GM23338 (cell line): ENCODE results near the gene PDIA5. TPM values are rescaled to one million over a fixed set of nuclear protein-coding genes. Genes with fewer than 3 reads are reported as not detected.

Experiments
- ATAC-seq: fragments of 200-7000 bp; cut with Tn5 transposase; 3 replicates; pipeline ENCODE4 v1.9.1; 2020
- DNase-seq: peaks from one replicate; pipeline ENCODE4 v3.0.0-alpha.2; 2015; ENCODE audit warnings: low spot score
- H2AFZ ChIP-seq: fragments of 200-600 bp; sonication (generic); 2 replicates; pipeline ENCODE4 v1.8.0; 2016; ENCODE audit warnings: antibody characterized with exemption, mild to moderate bottlenecking, moderate library complexity
- H3F3A ChIP-seq: fragments of 200-600 bp; sonication (generic); replicated peaks from 2 replicates; pipeline ENCODE4 v1.8.0; 2017; ENCODE audit warnings: antibody characterized with exemption, mixed run types, low read depth
- H3K27ac ChIP-seq: fragments of 200-600 bp; sonication (generic); 2 replicates; pipeline ENCODE4 v1.6.1; 2016; ENCODE audit warnings: low read depth
- H3K27me3 ChIP-seq: fragments of 200-600 bp; sonication (generic); 2 replicates; pipeline ENCODE4 v1.8.0; 2016; ENCODE audit warnings: mild to moderate bottlenecking, mixed run types, moderate library complexity; ENCODE audit not compliant: insufficient read depth
- H3K36me3 ChIP-seq: fragments of 200-600 bp; sonication (generic); 2 replicates; pipeline ENCODE4 v1.8.0; 2016; ENCODE audit warnings: mild to moderate bottlenecking; ENCODE audit not compliant: insufficient read depth
- H3K4me1 ChIP-seq: fragments of 200-600 bp; sonication (generic); 2 replicates; pipeline ENCODE4 v1.8.0; 2016; ENCODE audit warnings: mild to moderate bottlenecking, moderate library complexity; ENCODE audit not compliant: insufficient read depth
- H3K4me2 ChIP-seq: fragments of 200-600 bp; sonication (generic); 2 replicates; pipeline ENCODE4 v1.7.1; 2017; ENCODE audit warnings: mixed run types
- H3K4me3 ChIP-seq: fragments of 200-600 bp; sonication (generic); 2 replicates; pipeline ENCODE4 v1.6.1; 2016; ENCODE audit warnings: mixed run types
- H3K79me2 ChIP-seq: fragments of 200-600 bp; sonication (generic); replicated peaks from 2 replicates; pipeline ENCODE4 v1.8.0; 2017; ENCODE audit warnings: mild to moderate bottlenecking; ENCODE audit not compliant: insufficient read depth
- H3K9me2 ChIP-seq: fragments of 200-600 bp; sonication (generic); 2 replicates; pipeline ENCODE4 v1.8.0; 2017; ENCODE audit not compliant: insufficient read depth
- H4K20me1 ChIP-seq: fragments of 200-600 bp; sonication (generic); replicated peaks from 2 replicates; pipeline ENCODE4 v1.8.0; 2017; ENCODE audit warnings: mild to moderate bottlenecking; ENCODE audit not compliant: insufficient read depth
- H3K27ac Mint-ChIP-seq: 2 replicates; pipeline ENCODE4 v1.8.0; 2020; ENCODE audit warnings: inconsistent platforms, mild to moderate bottlenecking, moderate library complexity, mixed read lengths
- H3K27me3 Mint-ChIP-seq: 3 replicates; pipeline ENCODE4 v1.8.0; 2022; ENCODE audit warnings: low read depth, mild to moderate bottlenecking, moderate library complexity, mixed read lengths, inconsistent platforms; ENCODE audit not compliant: insufficient read depth, poor library complexity
- H3K36me3 Mint-ChIP-seq: 3 replicates; pipeline ENCODE4 v1.8.0; 2021; ENCODE audit warnings: low read depth, mild to moderate bottlenecking, inconsistent platforms, moderate library complexity, mixed read lengths
- H3K4me1 Mint-ChIP-seq: 3 replicates; pipeline ENCODE4 v1.8.0; 2020; ENCODE audit warnings: mild to moderate bottlenecking, inconsistent platforms, mixed read lengths
- H3K4me3 Mint-ChIP-seq: 3 replicates; pipeline ENCODE4 v1.8.0; 2021; ENCODE audit warnings: moderate library complexity, mild to moderate bottlenecking, inconsistent platforms, mixed read lengths
- H3K9me3 Mint-ChIP-seq: 3 replicates; pipeline ENCODE4 v1.8.0; 2020; ENCODE audit warnings: moderate library complexity, mild to moderate bottlenecking, inconsistent platforms, mixed read lengths
- CREB1 ChIP-seq: fragments of 250-450 bp; sonication (Bioruptor Pico); IDR thresholded peaks from 2 replicates; pipeline ENCODE4 v1.5.0; 2020; ENCODE audit warnings: low read depth, mild to moderate bottlenecking, moderate library complexity
- EZH2 ChIP-seq: fragments of 200-600 bp; sonication (generic); IDR thresholded peaks from one replicate; pipeline ENCODE4 v1.8.0; 2017; ENCODE audit warnings: antibody characterized with exemption, mild to moderate bottlenecking, low read depth; ENCODE audit not compliant: unreplicated experiment
- EZH2phosphoT487 ChIP-seq: fragments of 200-600 bp; sonication (generic); IDR thresholded peaks from one replicate; pipeline ENCODE4 v1.8.1; 2018; ENCODE audit warnings: antibody characterized with exemption; ENCODE audit not compliant: unreplicated experiment
- JUNB ChIP-seq: IDR thresholded peaks from one replicate; pipeline ENCODE4 v1.6.1; 2016; ENCODE audit warnings: antibody characterized with exemption; ENCODE audit not compliant: unreplicated experiment
- NANOG ChIP-seq: IDR thresholded peaks from 2 replicates; pipeline ENCODE4 v1.6.1; 2016; ENCODE audit warnings: antibody characterized with exemption, borderline replicate concordance
- POLR2AphosphoS5 ChIP-seq: IDR thresholded peaks from 2 replicates; pipeline ENCODE4 v1.6.1; 2016; ENCODE audit warnings: antibody characterized with exemption, low read depth
- STAT1 ChIP-seq: IDR thresholded peaks from one replicate; pipeline ENCODE4 v1.6.1; 2016; ENCODE audit warnings: antibody characterized with exemption; ENCODE audit not compliant: unreplicated experiment
- ZNF114 ChIP-seq: fragments of 250-450 bp; sonication (Bioruptor Pico); IDR thresholded peaks from 2 replicates; pipeline ENCODE4 v1.5.0; 2020; ENCODE audit warnings: mild to moderate bottlenecking, moderate library complexity
- ZNF331 ChIP-seq: fragments of 250-450 bp; sonication (Bioruptor Pico); IDR thresholded peaks from 2 replicates; pipeline ENCODE4 v1.5.0; 2020; ENCODE audit warnings: low read depth, mild to moderate bottlenecking, moderate library complexity
- polyA plus RNA-seq: library from polyadenylated mRNA; unstranded; fragments of >200 nt; fragmentation: Nextera tagmentation; extraction: Ambion mirVana; gene quantifications from 2 replicates; pipeline ENCODE4 v1.2.1, GENCODE V29; 2016
- total RNA-seq: library from RNA; depleted of rRNA; stranded (reverse); fragments of >200 nt; shearing (Covaris generic); gene quantifications from 2 replicates; pipeline ENCODE4 v1.2.3, GENCODE V29; 2014
- TF ChIP-seq, protein P1 (sequence below): IDR thresholded peaks from one replicate; pipeline ENCODE4 v1.6.1; 2018; ENCODE audit warnings: antibody characterized with exemption; ENCODE audit not compliant: unreplicated experiment
- TF ChIP-seq, protein P2 (sequence below), 2 experiments: fragments of 200-600 bp in 1 of 2; sonication (generic) in 1 of 2; conservative IDR thresholded peaks; 2 replicates each; pipeline versions ENCODE4 v1.5.1 to v1.6.1; 2016 to 2017; ENCODE audit warnings: antibody characterized with exemption in 2 of 2, low read depth in 2 of 2, mild to moderate bottlenecking in 2 of 2, moderate library complexity in 1 of 2
- TF ChIP-seq, protein P3 (sequence below): IDR thresholded peaks from 2 replicates; pipeline ENCODE4 v1.6.1; 2016; ENCODE audit warnings: antibody characterized with exemption

Gene PDIA5
- total and polyA plus RNA-seq, 2 experiments from 2014 or later, result 22.9 to 28.1 TPM

DNA sequence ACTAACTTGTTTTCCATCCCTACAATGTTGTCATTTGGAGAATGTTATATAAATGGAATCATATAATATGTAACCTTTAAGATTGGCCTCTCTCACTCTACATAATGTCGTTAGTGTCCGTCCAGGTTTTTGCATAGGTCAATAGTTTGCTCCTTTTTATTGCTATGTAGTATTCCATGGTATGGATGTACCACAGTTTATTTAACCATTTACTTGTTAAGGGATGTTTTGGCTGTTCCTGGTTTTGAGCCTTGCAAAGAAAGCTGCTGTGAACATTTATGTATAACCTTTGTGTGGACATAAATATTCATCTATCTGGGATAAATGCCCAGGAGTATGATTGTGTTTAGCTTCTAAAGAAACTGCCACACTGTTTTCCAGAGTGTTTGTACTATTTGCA, 100.9 kb downstream of the PDIA5 start (continued):
- TF ChIP-seq, protein P1, sequence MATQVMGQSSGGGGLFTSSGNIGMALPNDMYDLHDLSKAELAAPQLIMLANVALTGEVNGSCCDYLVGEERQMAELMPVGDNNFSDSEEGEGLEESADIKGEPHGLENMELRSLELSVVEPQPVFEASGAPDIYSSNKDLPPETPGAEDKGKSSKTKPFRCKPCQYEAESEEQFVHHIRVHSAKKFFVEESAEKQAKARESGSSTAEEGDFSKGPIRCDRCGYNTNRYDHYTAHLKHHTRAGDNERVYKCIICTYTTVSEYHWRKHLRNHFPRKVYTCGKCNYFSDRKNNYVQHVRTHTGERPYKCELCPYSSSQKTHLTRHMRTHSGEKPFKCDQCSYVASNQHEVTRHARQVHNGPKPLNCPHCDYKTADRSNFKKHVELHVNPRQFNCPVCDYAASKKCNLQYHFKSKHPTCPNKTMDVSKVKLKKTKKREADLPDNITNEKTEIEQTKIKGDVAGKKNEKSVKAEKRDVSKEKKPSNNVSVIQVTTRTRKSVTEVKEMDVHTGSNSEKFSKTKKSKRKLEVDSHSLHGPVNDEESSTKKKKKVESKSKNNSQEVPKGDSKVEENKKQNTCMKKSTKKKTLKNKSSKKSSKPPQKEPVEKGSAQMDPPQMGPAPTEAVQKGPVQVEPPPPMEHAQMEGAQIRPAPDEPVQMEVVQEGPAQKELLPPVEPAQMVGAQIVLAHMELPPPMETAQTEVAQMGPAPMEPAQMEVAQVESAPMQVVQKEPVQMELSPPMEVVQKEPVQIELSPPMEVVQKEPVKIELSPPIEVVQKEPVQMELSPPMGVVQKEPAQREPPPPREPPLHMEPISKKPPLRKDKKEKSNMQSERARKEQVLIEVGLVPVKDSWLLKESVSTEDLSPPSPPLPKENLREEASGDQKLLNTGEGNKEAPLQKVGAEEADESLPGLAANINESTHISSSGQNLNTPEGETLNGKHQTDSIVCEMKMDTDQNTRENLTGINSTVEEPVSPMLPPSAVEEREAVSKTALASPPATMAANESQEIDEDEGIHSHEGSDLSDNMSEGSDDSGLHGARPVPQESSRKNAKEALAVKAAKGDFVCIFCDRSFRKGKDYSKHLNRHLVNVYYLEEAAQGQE, result no peak
- no peak for TF ChIP-seq ZNF114 (CRISPR knock-in tag)
- no peak for TF ChIP-seq POLR2AphosphoS5
- no peak for TF ChIP-seq CREB1 (CRISPR knock-in tag)
- no peak for TF ChIP-seq STAT1
- TF ChIP-seq EZH2, result no peak

DNA sequence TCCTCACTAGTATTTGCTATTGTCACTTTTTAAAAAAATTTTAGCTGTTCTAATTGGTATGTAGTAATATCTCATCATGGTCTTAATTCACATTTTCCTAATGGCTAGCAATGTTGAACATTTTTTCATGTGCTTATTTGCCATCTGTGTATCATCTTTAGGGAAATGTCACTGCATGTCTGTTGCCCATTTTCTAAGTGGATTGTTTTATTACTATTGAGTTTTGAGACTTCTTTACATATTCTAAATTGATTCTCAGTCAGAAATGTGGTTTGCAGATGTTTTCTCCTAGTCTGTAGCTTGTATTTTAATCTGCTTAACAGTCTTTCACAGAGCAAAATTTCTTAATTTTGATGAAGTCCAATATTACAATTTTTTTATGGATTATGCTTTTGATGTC, 101.3 kb downstream of the PDIA5 start:
- no peak overlapping the region for H3K27ac ChIP-seq
- H3F3A ChIP-seq, result no peaks in the 10 kb centered on the region
- H3K79me2 ChIP-seq, result no peaks in the 10 kb centered on the region
- DNase-seq, result no peak
- Mint-ChIP-seq H3K27ac (no peak overlapping the region), H3K9me3 (peaks cover 11% of the 10 kb centered on the region), H3K36me3 (peaks cover 46% of the 10 kb centered on the region), H3K4me1 (peaks cover 3% of the 10 kb centered on the region; the same call in 1 of the 3 replicates), H3K27me3 (peaks cover 2% of the 10 kb centered on the region), H3K4me3 (no peak overlapping the region)
- no peaks in the 10 kb centered on the region for H3K27me3 ChIP-seq
- peaks cover 11% of the 10 kb centered on the region; the same call in 1 of the 2 replicates for H3K36me3 ChIP-seq
- H4K20me1 ChIP-seq, result no peaks in the 10 kb centered on the region
- no peak for ATAC-seq
- H2AFZ ChIP-seq, result no peak overlapping the region
- no peak overlapping the region for H3K4me3 ChIP-seq
- H3K4me1 ChIP-seq, result no peaks in the 10 kb centered on the region
- no peak overlapping the region for H3K4me2 ChIP-seq
- no peaks in the 10 kb centered on the region for H3K9me2 ChIP-seq
- TF ChIP-seq EZH2 (no peak), STAT1 (no peak), CREB1 (CRISPR knock-in tag) (no peak), POLR2AphosphoS5 (no peak), ZNF331 (CRISPR knock-in tag) (no peak), ZNF114 (CRISPR knock-in tag) (no peak), EZH2phosphoT487 (no peak), NANOG (no peak), JUNB (no peak)
- TF ChIP-seq, protein P2, sequence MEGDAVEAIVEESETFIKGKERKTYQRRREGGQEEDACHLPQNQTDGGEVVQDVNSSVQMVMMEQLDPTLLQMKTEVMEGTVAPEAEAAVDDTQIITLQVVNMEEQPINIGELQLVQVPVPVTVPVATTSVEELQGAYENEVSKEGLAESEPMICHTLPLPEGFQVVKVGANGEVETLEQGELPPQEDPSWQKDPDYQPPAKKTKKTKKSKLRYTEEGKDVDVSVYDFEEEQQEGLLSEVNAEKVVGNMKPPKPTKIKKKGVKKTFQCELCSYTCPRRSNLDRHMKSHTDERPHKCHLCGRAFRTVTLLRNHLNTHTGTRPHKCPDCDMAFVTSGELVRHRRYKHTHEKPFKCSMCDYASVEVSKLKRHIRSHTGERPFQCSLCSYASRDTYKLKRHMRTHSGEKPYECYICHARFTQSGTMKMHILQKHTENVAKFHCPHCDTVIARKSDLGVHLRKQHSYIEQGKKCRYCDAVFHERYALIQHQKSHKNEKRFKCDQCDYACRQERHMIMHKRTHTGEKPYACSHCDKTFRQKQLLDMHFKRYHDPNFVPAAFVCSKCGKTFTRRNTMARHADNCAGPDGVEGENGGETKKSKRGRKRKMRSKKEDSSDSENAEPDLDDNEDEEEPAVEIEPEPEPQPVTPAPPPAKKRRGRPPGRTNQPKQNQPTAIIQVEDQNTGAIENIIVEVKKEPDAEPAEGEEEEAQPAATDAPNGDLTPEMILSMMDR (conservative IDR thresholded peaks at IDR 0.05; ENCODE audit: low read depth in 2 of 2), result no peak
- TF ChIP-seq, protein P1, result no peak
- TF ChIP-seq, protein P3, sequence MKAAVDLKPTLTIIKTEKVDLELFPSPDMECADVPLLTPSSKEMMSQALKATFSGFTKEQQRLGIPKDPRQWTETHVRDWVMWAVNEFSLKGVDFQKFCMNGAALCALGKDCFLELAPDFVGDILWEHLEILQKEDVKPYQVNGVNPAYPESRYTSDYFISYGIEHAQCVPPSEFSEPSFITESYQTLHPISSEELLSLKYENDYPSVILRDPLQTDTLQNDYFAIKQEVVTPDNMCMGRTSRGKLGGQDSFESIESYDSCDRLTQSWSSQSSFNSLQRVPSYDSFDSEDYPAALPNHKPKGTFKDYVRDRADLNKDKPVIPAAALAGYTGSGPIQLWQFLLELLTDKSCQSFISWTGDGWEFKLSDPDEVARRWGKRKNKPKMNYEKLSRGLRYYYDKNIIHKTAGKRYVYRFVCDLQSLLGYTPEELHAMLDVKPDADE, result no peak
